IPS-NIHi11 (cell line): ENCODE data around the gene HABP4.
"Not testable (repeated sequence)": the region's sequence is repeated elsewhere in the genome, so short reads cannot be mapped to it uniquely, and the experiment has no call there.

Experiments used
- DNase-seq: peaks from one replicate; pipeline ENCODE4 v3.0.0; 2012; ENCODE audit warnings: mixed read lengths, low spot score

Gene HABP4

DNA sequence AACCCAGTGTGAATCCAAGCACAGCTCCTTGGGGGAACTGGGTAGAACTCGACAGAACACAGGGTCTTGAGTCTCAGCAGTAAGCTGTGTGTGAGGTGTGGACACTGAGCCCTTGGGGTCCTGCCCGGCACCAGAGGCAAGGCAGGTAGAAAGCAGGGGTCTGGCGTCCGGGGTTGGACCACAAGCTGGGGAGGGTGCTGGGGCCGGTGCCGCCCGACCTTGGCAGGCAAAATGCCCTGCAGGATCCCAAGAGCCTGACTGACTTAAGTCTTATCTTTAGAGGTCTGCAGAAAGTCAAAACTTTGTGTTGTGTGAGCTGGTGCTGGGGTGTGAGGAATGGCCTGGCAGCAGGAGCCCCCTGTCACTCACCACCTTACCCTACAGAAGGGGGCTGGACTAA is 49.3 kb downstream of the HABP4 start:
- DNase-seq = no peak

DNA sequence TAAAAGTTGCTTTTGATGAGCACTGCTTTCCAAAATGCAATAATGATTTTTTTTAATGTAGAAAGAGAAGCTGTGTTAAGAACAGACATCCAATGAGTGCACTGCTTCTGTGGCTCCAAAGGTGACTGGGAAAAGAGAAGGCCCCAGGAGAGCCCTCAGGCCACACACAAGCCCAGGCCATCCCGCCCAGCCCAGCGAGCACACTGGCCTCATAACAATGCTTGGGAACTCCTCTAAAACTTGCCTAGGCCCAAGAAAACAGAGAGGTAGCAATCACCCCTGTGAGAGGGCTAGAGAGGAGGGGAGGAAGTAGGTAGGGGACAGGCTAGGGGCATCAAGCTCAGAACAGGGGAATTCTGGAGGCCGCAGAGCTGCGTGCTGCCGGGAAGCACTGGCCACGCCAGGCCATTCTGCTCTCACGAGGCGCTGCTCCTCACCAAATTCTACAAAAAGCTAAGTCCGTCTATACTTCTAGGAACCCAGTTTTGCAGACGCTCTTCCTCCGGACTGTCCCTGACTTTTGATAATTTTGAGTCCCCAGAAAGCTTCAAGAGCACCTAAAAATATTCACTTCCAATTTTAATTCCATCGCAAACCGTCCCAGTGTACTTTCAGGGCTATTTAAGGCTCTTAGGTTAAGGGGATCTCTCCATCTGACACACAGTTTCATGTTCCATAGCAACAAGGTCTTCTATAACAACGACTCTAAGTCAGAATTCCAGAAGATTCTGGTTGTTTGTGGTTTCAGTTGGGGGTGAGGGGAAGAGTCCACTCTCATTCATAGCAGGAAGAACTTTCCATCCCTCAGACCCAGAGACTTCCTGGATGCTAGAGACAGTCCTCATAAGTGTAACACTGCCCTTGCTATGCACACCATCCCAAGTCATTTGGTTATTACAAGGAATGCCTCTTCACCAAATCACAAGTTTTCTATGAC is 51.0 kb downstream of the HABP4 start:
- no peak for DNase-seq

DNA sequence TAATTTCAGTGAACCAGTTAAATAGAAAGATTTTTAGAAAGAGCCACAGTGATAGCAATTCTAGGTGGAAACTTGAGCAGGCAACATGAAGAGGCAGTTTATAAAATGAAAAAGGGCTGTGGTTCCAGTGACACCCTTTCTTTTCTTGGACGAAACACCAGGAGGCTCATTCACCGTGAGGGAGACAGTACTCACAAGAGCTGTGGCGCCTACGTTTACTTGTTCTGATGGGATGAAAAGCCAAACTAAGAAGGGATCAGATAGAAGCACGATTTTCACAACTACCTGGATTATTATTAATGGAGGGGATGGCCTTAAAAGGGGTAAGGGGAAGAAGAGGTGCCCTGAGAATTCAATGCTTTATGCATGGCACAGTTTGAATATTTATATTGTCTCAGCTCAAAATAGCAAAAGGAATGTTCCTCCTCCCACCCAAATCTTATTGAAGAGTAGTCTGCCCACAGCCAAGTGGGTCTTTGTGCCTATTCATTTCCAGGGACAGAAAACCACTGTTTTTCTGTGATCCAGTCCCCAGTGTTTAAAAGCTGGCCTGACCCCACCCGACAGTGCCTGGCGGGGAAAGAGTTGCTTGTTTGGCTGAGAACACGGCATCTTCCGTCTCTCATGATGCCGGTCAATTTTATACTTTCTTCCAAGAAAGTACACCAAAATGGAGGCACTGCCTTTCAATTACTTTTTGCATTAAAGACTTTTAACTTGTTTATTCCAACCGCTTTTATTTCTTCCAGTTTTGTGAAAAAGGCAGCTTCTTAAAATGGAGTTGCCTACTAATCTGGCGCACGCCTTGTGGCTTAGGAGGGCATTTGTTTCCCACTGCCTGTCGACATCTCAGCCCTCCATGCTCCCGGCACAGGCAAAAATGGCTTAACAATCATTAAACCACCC is 51.9 kb downstream of the HABP4 start:
- no peak for DNase-seq

DNA sequence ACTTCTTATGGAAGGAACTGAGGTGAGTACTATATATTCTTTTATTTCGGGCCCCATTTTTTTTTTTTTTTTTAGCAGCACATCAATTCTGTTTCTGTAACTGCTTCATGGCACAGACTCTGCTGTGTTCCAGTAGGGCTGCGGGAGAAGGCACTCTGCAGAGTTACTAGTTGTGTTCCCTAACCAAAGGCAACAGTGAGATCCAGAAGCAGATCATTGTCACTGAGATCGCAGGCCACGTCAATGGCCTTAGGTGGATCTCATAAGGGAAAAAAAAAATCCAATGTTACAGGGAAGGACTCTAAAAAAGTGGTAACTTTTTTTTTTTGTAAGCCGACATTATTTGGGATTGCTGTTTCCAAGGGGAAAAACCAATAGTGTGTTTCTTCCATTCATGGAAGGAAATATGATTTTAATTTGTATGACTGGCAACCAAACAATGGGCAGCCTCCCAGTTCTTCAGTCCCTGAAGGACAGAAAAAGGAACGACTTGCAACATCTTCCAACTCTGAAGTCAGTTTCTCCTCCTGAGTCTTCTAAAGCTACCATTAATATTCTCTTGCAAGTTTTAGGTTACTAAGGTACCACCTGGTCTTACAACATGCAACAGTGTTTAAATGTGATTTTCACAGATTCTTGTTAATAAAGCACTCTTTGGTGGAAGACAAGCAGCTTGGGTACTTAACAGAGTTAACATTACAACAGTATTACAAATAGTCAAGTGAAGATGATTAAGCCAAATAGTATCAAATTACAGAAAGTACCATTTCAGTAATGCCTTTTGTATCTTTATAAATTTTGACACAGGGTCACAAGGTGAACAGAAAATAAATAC is 52.8 kb downstream of the HABP4 start:
- no peak for DNase-seq

DNA sequence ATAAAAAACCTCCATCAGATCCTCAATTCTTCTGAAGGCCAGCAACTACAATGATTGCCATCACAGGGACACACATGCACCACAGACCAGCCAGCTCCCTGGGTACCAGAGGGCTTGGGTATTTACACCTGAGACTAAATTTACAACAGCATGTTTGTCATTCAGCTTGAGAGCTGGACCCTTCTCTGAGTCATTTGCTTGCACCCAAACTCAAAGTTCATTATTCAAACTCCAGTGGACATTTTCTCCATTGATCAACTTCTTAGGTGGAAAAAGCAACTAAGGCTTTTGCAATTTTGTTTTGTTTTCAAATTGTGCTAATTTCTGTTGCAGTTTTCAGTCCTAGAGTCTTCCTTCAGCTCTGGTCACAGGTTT is 53.4 kb downstream of the HABP4 start:
- not testable (repeated sequence) for DNase-seq

DNA sequence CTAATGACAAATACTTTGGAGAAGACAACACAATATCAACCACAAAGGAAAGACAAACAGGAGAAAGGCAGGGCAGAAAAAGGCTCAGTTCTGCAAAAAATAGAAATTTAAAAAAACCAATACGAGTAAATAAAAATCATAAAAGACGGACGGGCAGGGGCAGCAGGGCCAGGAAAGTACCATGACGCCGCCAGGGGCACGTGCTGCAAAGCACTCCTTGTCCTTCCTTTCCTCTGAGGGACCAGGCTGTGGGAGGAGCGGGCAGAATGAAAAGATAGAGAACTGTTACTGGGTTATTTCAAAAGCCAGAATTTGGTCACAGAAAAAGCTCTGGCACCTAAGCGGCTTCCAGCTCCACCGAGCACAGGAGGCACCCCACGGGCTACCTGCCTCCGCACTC is 53.9 kb downstream of the HABP4 start:
- no peak for DNase-seq

DNA sequence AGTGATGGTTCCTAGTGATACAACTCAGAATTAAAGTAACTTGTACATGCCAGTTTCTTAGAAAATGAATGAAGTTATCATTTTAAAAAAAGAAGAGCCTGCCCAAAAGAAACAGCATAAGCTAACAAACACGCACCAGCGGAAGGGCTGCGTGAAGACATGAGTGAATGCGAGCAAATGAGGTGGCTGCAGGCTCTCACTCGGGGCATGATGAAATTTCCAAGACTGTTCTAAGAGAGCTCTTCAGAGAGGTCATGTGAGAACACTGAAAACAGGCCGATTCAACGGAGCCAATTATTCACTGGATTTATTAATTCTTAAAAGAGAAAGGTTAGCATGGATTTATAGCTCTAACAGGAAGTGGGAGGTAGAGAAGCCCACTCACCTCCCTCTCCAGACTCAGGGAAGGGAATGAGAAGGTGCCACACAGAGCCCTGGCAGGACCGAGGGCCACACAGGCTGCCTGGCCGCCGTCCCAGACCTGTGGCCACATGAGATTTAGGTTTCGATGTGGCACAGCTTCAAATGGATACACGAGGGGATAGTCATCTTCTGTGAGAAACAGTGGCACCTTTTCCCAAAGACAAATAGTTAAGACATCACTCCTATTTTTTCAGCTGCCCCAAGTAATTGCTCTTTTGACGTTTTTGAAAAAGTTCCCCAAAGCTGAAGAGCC is 55.5 kb downstream of the HABP4 start:
- DNase-seq = no peak

DNA sequence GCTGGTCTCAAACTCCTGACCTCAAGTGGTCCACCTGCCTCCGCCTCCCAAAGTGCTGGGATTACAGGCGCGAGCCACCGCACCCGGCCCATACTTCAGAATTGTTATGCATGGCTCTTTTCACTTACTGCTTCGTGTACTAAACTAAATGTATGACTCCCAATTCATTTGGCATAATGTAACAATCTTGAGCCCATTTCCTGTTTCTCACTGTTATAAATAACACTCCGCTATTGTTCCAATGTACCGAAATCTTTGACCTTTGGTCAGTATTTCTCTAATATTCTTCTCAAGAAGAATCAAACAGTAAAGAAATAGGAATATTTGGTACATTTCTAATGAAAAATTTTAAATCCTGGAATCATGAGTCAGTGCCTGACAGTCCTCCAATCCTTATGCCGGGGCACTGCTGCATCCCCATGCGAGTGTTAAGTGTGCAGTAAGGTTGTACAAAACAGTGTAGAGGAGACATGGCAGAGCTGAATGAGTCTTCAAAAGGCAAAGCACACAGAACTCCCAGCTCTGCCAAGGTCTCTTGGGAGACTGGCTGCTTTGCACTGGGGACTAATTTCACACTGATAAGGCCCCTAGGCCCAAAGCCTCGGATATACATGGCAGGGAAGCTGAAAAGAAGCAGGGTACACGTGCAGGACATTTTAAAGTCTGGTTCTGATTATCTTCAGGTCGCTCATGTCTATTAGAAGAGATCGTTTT is 58.4 kb downstream of the HABP4 start:
- DNase-seq = no peak

DNA sequence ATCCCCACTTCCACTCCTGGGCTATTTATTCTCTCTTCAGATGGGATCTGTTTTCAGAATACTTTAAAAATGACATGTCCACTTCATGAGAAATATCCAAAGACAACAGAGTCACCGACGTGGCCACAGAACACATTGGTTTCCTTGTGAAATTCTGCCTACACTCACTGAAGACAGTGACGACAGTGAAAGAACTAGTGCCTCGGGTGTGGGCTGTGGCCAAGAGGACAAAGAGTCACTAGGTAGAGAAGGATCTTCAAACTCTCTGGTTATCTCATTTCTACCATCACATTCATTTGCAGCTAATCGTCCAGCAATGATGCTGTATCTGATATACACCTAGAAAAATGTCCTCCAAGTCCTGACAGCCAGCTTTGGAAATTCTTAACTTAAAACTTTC is 59.1 kb downstream of the HABP4 start:
- DNase-seq = no peak

DNA sequence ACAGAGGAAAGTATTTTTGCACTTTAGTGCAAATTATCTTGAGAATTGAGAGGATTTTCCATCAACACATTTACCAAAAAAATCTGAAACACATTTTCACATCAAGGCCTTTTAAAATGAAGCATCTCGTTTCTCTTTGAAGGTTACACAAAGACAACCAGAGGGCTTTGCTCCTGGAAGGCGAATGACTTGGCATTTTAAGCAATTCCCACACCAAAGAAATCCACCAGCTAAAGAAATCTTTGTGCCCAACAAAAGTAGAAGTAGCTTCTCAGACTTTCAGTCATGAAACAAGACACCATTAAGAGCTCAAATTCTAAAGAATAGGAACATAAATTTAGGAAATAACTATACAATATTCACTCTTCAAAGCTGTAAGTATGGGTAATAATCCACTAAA is 59.9 kb downstream of the HABP4 start:
- no peak for DNase-seq

DNA sequence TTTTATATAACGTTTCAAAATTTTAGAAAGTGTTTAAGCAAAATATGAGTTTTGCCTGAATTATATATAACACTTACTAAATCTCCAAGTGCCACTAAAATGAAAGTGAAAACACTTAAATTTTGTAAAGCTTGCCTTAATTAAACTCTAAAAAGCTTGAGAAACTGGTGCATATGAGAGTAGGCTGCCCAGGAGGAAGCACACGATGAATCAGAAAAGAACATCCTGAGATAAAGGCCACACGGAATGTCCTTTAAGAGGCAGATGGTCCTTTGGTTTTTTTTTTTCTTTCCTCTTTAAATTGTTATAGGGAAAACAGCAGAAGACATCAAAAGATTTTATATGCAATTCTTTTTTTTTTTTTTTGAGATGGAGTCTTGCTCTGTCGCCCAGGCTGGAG is 60.3 kb downstream of the HABP4 start:
- DNase-seq = no peak

DNA sequence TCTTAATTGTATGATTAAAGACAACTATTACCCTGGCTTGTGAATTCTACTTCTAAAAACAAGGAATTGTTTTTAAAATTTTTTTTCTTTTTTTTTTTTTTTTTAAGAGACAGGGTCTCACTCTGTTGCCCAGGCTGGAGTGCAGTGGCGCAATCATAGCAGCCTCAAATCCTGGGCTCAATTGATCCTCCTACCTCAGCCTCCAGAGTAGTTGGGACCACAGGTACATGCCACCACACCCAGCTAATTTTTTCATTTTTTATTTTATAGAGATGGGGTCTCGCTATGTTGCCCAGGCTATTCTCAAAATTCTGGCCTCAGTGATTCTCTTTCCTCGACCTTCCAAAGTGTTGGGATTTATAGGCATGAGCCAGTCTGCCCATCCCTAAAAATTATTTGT is 62.3 kb downstream of the HABP4 start:
- no peak for DNase-seq

DNA sequence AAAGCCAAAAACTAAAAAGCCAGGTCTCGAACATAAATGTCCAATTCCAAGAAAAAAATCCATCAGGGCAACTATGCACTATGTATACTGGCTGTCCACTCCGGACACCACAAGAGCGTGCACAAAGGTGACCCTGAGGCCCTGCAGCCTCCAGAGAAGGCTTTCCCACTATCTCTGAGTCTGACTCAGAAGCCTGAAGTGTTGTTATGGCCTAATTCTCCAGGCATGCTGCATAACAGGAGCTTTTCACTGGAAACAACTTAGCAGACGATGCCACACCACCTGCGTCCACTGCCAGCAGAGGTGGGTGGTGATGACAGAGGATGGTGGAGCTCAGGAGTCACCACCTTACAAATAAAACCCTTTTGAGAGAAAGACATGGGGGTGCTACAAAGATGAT is 63.7 kb downstream of the HABP4 start:
- no peak for DNase-seq

DNA sequence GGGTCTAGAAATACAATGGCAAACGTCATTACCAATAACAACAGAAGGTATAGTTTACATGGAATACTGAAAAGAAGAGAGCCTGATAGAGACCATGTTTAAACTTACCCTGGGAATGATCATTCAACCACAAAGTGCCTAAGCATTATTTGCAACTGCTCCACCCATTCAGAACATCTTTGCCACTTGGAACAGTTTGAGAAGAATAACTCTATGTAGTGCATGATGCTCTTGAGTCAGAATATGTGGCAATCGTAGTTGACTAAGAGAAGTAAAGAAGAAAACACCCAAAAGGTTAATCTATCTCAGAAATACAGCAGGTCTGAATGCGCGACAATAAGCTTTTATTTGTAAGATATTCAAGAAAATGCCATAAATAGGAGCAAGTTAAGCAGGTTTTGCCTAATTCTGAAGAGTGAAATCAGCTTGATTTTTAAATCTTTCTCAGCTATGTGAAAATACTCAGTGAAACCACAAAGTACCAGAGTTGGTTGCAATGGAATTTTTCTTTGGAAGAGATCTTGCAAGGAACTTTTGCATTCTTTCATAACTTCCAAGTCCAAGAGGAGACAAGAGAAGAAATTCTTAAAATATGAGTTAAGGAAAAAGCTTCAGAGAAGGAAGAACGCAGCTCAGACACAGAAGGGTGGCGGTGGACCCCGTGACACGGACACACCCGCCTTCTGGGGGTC is 64.3 kb downstream of the HABP4 start:
- no peak for DNase-seq

DNA sequence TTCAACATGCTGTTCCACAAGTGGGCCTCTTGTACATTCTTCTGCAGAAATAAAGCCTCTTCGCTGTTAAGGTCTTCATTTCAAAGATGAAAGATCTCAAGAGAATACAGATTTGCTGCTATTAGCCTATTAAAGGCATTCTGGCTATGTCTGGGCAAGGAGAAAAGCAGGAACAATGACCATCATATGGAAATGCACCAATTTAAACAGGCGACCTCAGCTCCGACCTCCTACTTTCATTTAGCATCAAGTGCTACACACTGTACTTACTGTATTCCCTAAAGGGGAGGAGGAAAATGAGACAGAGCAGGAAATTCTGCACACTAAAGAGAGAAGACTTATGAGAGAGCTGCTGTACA is 64.8 kb downstream of the HABP4 start:
- DNase-seq = no peak

DNA sequence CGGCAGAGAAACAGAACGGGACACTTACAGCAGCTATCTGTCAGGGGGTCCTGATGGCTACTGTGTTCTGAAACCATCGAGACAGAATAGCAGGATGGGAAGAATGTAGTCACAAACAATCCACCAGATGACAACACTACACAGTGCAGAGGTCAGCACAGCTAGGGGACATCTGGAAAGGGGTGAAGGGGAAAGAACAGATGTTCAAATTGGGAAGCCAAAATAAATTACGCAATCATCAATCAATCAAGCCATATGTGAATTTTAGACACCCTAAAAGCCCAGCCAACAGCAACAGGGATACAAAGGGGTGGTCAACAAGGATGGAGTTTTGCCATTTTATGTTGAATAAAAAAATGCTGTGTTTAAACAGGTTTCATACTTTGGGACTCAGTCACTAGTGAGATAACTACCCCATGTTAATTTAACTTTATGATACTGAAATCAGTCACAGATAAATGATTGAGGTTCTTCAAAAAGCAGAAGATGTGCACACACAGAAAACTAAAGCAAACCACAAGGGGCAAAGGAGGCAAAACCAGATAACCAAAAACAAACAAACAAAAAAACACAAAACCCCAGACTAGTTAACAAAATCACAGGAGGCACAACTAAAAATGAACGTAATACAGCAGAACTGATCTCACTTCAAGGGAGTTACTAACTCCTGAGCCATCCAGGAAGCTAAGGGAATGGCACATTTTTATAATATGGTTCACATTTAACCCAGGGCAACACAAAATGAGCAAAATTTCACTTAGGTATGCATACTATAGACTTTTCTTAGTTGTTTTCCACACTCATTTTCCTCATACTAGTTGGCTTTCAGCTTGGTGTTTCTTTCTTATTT is 65.9 kb downstream of the HABP4 start:
- DNase-seq = no peak

DNA sequence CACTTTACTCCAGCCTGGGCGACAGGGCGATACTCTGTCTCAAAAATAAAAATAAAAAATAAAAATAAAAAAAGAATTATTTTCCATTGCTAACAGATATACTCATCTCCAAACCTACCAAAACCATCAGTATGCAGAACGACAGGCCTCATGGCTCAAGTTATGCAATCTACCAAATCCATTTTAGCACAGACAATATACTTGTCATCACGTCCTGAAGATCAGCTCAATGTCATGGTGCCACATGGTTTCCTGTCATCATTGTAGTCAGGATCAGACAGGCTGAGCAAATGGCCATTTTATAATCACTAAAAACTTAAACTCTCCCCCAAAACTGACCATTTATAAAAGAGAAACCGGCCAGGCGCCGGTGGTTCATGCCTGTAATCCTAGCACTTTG is 69.1 kb downstream of the HABP4 start:
- no peak for DNase-seq

DNA sequence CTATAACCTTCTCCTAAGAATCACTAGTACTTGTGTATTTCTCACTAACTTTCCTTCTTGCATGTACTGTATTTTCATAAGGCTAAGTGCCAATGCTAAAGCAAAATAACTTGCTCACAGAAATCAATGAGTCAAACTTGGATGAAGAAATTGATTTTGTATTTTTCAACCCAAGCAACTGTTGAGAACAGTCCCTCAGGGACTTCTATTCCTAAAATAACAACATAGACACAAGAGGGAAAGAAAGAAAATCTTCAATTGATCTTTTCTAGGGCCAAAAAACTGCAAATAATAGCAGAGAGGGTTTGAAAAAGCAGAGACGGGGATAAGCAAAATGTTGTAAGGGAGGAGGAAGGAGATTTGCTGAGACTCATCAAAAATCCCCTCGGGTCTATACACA is 69.8 kb downstream of the HABP4 start:
- no peak for DNase-seq

DNA sequence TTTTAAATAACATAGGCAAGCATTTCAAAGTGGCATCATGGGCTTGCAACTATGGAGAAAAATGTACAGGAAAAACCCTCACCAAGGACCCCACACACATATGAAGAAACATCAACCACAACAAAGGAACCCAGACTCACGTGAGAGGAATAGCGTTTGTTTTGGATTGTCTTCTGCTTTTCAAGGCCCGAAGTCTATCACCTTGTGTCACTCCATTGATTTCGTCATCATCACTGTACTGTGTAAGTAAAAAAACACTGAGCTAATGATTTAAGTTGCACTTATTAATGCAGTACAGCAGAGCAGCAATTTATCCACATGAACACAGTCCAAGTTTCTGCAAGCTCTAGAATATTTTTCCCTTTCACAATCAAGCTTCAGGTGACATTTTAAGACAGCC is 72.4 kb downstream of the HABP4 start:
- DNase-seq = no peak

DNA sequence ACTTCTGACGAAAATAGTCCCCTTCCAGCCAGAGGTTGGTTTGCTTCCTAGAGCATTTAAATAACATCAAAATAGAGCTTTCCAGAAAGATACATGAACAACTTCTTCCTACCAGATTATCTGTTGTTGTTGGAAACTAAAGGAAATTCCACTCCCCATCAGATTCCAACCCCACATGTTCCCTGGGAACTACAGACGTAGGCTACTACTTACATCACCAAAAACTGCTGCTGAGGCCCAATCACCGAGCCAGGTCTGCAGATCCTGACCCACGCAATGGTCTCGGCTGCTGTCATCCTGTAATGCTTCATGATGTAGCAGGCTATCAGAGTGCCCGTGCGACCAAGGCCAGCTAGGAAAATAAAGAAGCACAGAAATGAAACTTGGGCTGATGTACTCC is 73.4 kb downstream of the HABP4 start:
- DNase-seq = no peak
